ENCODE results near the gene MOB3C.

MOB3C gene

DNA sequence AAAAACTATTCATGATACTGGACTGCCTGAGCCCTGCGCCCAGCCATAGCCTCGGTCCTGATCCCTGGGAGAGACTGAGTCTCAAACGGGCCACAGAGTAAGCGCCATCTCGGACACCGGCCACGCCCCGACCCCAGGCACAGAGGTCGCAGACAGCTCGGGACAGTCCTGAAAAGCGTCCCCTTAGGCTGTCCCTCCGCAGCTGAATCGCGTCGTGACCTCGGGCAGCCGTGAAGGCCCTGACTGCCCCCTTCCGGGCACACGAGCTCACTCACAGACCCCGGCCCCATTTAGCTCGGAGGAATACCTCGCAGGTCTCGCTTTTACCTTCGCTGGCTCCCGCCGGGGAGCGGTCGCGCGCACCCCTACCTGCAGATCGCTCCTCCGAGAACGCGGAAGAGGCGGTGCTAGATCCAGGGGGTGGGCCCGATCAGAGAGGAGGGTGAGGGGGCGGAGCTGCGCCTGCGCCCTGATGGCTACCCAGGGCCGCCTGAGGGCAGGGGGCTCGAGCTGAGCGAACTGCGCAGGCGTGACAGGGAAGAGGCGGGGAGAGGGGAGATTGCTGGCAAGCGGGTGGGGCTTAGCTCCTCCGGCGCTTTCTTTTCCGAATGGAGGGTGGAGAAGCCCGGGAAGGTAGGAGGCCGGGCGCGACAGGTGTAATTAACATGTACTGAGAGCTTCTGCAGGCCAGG lies 12.6 kb downstream of the MOB3C start, which contains the start of gene MKNK1:
Gene MKNK1, minus strand, starts transcription at position 411 of the 692 bp plus-strand sequence. CDS start 20,941 bp downstream, outside the sequence.
- DNase-seq, result peak; percentile 99

DNA sequence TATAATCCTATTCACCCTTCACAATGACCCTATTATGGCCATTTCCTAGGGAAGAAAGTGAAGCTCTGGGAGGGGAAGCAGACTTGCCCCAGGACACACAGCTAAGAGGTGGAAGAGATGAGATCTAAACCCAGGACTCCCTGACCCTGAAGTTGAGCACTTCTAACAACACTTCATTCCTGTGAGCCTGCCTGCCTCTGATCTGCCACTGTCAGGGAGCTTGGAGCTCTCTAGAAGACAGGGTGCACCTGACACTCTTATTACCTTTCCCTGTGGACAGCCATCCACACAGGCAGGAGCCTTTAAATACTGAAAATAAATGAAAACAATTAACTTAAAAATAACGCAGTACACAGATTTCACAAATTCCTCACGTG lies 13.1 kb downstream of the MOB3C start:
- DNase-seq, result no peak

DNA sequence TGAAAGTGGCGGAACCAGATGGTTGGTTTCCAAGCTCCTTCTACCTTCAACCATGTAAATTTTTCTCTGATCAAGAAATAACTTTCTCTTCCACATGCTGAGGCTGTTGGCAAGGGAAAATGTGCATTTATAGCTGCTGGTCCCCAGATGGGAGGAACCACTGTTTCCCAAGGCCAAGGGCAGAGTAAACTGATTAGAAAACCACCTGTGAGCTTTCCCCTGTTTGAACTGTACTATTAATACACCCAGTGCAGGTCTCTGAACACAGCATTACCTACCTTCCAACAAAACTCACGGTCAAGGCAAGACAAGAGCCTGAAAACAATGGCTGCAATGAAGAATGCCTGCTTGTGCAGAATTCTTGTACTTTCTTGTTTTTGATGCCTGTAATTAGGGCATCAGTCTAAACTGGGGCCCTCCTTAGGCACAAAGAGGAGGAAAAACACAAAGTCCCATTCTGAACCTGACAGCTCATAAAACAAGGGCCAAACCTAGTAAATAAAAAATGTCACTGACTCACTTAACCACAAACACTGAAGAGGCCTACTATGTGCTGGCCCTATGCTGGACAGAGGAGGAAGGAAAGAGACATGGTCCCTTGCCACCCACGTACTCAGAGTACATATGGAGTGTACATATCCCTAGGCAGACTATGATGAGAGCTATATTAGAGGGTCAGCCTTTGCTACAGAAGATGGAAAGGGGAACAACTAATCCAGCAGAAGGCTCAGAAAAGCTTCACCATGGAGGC lies 15.2 kb downstream of the MOB3C start:
- DNase-seq, result no peak

GRCh38 chr1:46599059-46599970 lies 17.3 kb downstream of the MOB3C start:
- DNase-seq, result no peak

DNA sequence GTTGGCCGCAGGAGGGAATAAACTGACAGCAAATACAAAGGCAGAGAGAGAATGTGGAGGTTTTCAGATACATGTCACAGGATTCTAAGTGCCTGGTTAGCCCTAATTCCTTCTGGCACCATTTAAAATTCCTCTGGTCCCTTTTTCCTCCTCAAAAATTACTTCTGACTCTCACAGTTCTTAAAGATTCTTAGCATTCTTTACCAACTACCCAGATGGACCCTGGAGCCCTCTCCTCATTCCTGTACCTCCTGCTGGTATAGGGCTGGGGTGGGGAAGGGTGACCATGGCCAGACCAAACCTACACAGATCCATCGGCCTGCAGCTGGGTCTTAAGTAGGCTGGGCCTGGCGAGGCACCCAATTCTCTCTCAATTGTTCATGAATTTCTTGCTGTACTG lies 19.8 kb downstream of the MOB3C start:
- no peak for DNase-seq

DNA sequence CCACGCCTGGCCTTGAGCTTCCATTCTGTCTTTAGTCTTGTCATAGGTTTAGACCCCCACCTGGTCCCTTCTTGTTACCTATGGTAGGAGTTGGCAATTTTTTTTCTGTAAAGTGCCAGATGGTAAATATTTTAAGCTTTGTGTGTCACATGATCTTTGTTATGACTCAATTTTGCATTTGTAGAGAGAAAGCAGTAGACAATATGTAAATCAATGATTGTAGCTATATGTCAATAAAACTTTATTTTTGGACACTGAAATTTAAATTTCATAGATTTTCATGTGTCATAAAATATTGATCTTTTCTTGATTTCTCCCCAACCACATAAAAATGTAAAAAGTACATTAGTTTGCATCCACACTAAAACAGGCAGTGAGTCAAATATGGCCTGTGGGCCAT lies 20.6 kb downstream of the MOB3C start:
- no peak for DNase-seq

DNA sequence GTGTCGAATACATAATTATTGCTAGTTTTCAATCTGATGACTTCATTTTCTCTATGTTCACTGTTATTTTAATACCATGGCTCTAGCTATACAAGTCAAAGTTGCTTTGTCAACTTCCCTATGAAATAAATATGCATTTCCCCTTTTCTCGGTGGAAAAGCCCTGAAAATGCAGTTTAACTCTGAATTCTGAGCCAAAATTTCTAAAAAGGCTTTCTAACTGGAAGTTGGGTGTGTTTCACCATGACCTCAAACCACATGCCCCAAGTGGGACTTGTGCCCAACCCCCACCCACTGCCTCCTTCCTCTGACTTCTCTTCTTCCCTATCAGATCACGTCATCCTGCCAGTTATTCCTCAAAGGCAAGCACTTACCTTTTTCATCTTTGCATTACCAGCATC lies 21.5 kb downstream of the MOB3C start:
- peak; percentile 23 for DNase-seq

- no peak for DNase-seq
Observed at GRCh38 chr1:46594063-46594462, 22.5 kb downstream of the MOB3C start.

- DNase-seq, result no peak
Observed at GRCh38 chr1:46592823-46593222, 23.8 kb downstream of the MOB3C start.

DNA sequence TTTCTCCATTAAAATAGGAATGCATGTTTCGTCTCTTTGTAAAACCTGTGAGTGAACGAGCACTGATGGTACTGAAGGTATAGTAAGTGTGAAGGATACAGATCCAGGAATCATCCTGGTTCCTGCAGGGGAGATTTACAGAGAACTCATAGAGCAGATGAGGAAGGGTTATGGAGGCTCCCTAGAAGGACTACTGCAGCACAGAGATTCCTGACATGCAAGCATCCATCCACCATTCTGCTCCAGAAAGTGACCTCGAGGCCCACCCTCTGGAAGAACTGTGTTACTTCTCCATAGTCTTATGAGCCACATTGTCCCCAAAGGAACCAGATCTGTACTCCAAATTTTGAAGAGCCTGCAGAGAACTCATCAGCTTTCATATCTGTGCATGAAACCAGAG lies 27.1 kb downstream of the MOB3C start:
- DNase-seq, result no peak

GRCh38 chr1:46587069-46587468 lies 29.5 kb downstream of the MOB3C start:
- no peak for DNase-seq

- DNase-seq, result no peak
Observed at GRCh38 chr1:46585312-46585938, 31.2 kb downstream of the MOB3C start.

GRCh38 chr1:46583494-46583893 lies 33.1 kb downstream of the MOB3C start:
- DNase-seq, result no peak

- no peak for DNase-seq
Observed at GRCh38 chr1:46582972-46583371, 33.6 kb downstream of the MOB3C start.

DNA sequence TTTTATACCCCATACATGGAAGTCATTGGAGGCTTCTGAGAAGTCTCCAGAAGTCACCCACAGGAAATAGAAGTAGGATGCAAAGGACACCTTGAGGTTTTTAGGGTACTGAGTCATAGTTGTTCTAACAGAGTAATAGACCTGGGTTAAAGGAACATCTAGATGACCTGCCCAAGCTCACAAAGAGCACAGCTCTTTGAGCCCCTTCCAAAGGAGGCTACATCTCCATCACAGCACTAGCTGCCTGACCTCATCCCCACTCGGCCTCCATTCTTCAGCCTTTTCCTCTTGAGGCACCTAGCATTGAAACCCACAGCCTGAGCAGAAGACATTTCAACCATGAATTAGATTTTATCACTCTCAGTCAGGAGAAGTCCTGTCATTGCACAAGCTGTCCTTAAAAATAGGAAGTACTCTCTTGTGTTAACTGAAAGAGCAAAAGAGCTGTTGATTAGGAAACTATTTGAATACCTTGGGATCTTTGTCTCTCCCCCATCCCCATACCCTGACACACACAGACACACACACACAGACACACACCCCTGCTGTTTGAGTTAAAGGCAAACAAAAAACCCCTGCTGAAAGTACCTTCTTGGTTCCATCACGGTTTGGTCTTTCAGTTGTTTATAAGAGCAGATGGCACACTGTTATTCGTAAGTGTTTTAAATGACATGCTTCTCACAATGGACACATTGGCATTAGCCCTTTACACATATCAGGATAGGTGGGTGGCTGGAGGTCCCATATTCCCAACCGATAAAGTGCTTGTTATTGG lies 34.7 kb downstream of the MOB3C start:
- DNase-seq, result peak; percentile 70

- no peak for DNase-seq
Observed at GRCh38 chr1:46580140-46580903, 36.3 kb downstream of the MOB3C start.

- DNase-seq, result peak; percentile 35
Observed at GRCh38 chr1:46577671-46578070, 38.9 kb downstream of the MOB3C start.

DNA sequence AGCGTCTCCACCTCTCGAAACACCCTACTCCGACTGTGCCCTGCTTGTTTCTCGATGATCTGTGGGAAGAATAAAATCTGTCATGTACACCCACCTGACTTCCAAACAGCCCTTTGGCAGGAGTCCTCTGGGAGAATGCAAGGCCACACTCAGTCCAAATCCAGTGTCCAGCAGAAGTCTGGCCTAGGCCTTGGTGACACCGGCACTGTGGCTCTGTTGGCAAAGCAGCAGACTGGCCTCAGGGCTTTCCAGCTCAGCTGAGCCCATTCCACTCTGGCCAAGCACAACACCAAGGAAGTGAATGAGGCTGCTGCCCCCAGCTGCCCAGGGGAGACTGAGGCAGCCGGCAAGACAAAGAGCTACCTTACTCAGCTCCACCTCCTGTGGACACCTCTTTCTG lies 40.0 kb downstream of the MOB3C start:
- DNase-seq, result no peak

- no peak for DNase-seq
Observed at GRCh38 chr1:46575778-46576177, 40.8 kb downstream of the MOB3C start.

- no peak for DNase-seq
Observed at GRCh38 chr1:46575300-46575699, 41.3 kb downstream of the MOB3C start.

DNA sequence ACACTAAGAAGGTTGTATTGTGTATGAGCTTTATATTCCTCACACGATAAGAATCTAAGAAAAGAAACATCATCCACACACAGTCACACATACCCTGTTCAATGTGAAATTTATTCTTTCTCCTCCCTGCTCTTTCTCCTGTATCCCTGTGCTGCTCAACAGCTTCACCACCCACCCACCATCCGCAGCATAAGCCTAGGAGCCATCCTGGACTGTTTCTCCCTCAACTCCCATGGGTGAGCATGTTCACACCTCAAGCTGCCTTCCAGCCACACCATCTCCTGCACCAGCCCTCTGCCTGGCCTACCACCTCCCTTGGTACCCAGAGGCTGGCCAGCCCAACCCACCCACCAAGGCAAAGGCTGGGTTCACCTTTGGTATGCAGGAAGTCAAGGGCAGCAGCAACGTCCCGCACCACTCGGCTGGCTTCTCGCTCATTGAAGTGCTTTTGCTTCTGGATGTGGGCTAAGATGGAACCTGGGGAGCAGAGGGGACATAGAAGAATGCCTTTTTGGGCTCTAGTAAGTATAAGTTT lies 44.9 kb downstream of the MOB3C start:
- no peak for DNase-seq

All from activated CD4-positive, alpha-beta T cell treated with anti-CD3 and anti-CD28 coated beads, Interleukin-2, Interleukin-6, amounts not matched to agents 100 ng/mL and 50 ng/mL, durations not matched to agents 16 hours and 8 hours (primary cell).